Ammon's horn (tissue), 1 donor: ENCODE measurements around the gene WWC2.
"Not testable (repeated sequence)": the region's sequence is repeated elsewhere in the genome, so short reads cannot be mapped to it uniquely, and the experiment has no call there.

Source experiments
- DNase-seq: peaks from one replicate; pipeline ENCODE4 v3.0.0-alpha.2; 2016; ENCODE audit warnings: low spot score

Gene WWC2

GRCh38 chr4:183142571-183143550, 43.8 kb downstream of the WWC2 start:
- no peak for DNase-seq

GRCh38 chr4:183144787-183145186, 45.7 kb downstream of the WWC2 start:
- no peak for DNase-seq

- DNase-seq = no peak
Observed at GRCh38 chr4:183145773-183146172, 46.7 kb downstream of the WWC2 start.

- peak; percentile 54 for DNase-seq
Observed at GRCh38 chr4:183146478-183146877, 47.4 kb downstream of the WWC2 start.

- no peak for DNase-seq
Observed at GRCh38 chr4:183147196-183147595, 48.1 kb downstream of the WWC2 start.

- DNase-seq = no peak
Observed at GRCh38 chr4:183147983-183148382, 48.9 kb downstream of the WWC2 start.

GRCh38 chr4:183149616-183150539, 50.8 kb downstream of the WWC2 start:
- no peak for DNase-seq

- not testable (repeated sequence) for DNase-seq
Observed at GRCh38 chr4:183150664-183151063, 51.6 kb downstream of the WWC2 start.

GRCh38 chr4:183152232-183152631, 53.2 kb downstream of the WWC2 start:
- DNase-seq = not testable (repeated sequence)

GRCh38 chr4:183153190-183153916, 54.3 kb downstream of the WWC2 start:
- no peak for DNase-seq

- DNase-seq = no peak
Observed at GRCh38 chr4:183154701-183155391, 55.8 kb downstream of the WWC2 start.

- DNase-seq = no peak
Observed at GRCh38 chr4:183155450-183156184, 56.6 kb downstream of the WWC2 start.

- DNase-seq = no peak
Observed at GRCh38 chr4:183157215-183157614, 58.2 kb downstream of the WWC2 start.

- DNase-seq = no peak
Observed at GRCh38 chr4:183158062-183158461, 59.0 kb downstream of the WWC2 start.

- no peak for DNase-seq
Observed at GRCh38 chr4:183161630-183162029, 62.6 kb downstream of the WWC2 start.

- no peak for DNase-seq
Observed at GRCh38 chr4:183163135-183163534, 64.1 kb downstream of the WWC2 start.

GRCh38 chr4:183164963-183165362, 65.9 kb downstream of the WWC2 start:
- DNase-seq = no peak

- no peak for DNase-seq
Observed at GRCh38 chr4:183165376-183165775, 66.3 kb downstream of the WWC2 start.

GRCh38 chr4:183170894-183171293, 71.8 kb downstream of the WWC2 start:
- no peak for DNase-seq

GRCh38 chr4:183171484-183172267, 72.6 kb downstream of the WWC2 start:
- DNase-seq = no peak
